H1 (cell line): Measurements from ENCODE around the gene GGCX. TPM values are rescaled to one million over a fixed set of nuclear protein-coding genes. Genes with fewer than 3 reads are reported as not detected.

ENCODE experiments used
- CTCF ChIA-PET: fragments of 300-600 bp; sonication (Branson Sonifier 250); formaldehyde crosslinking; loops from one replicate; lab custom pipeline; 2021; ENCODE audit not compliant: partially characterized antibody; lab: Charles Lee
- POLR2A ChIA-PET: fragments of 300-600 bp; sonication (Branson Sonifier 250); formaldehyde crosslinking; loops from one replicate; lab custom pipeline; 2021; ENCODE audit warnings: inconsistent platforms; ENCODE audit not compliant: partially characterized antibody; lab: Charles Lee
- DNase-seq, 2 experiments: peaks; one replicate each; pipeline versions ENCODE4 v3.0.0 to v3.0.0-alpha.2; 2010 to 2022; ENCODE audit warnings: low spot score in 2 of 2, low read depth in 1 of 2, mixed read lengths in 1 of 2
- FAIRE-seq: peaks from 2 replicates; lab custom pipeline; 2011; peaks lifted over from hg19 to GRCh38; lab: Jason Lieb, UNC
- H2AFZ ChIP-seq: 2 replicates; pipeline ENCODE4 v1.8.1; 2012; ENCODE audit warnings: low read length, inconsistent platforms
- H2AK5ac ChIP-seq: 2 replicates; pipeline ENCODE4 v1.6.1; 2013; ENCODE audit warnings: low read depth, low read length
- H2BK120ac ChIP-seq: replicated peaks from 2 replicates; pipeline ENCODE3; 2013; ENCODE audit warnings: low read depth, low read length, inconsistent platforms
- H2BK12ac ChIP-seq: 2 replicates; pipeline ENCODE4 v1.6.1; 2013; ENCODE audit warnings: low read depth, low read length
- H2BK15ac ChIP-seq: 2 replicates; pipeline ENCODE4 v1.6.1; 2013; ENCODE audit warnings: low read length
- H2BK20ac ChIP-seq: 2 replicates; pipeline ENCODE4 v1.6.1; 2013; ENCODE audit warnings: low read length
- H2BK5ac ChIP-seq: 2 replicates; pipeline ENCODE4 v1.6.1; 2013; ENCODE audit warnings: low read depth, low read length
- H3K14ac ChIP-seq: 2 replicates; pipeline ENCODE4 v1.6.1; 2013; ENCODE audit warnings: inconsistent platforms; ENCODE audit not compliant: insufficient read length
- H3K18ac ChIP-seq: 2 replicates; pipeline ENCODE4 v1.6.1; 2013; ENCODE audit warnings: low read length; ENCODE audit errors: extremely low read depth
- H3K23ac ChIP-seq: 2 replicates; pipeline ENCODE4 v1.6.1; 2013; ENCODE audit warnings: inconsistent platforms; ENCODE audit not compliant: insufficient read length
- H3K23me2 ChIP-seq: 2 replicates; pipeline ENCODE4 v1.6.1; 2013; ENCODE audit warnings: low read depth, low read length
- H3K27ac ChIP-seq: 2 replicates; pipeline ENCODE4 v1.6.1; 2011; ENCODE audit warnings: low read depth, low read length, inconsistent platforms
- H3K27me3 ChIP-seq, 4 experiments: replicated peaks in 1 of 4; 1 replicate in 1 of 4; 2 replicates in 3 of 4; pipeline versions ENCODE4 v1.6.1 to v1.8.1; 2011 to 2013; ENCODE audit warnings: low read length in 3 of 4, mild to moderate bottlenecking in 3 of 4, inconsistent platforms in 2 of 4, mixed read lengths in 2 of 4, moderate library complexity in 1 of 4; ENCODE audit not compliant: control insufficient read depth in 3 of 4, insufficient read depth in 3 of 4; ENCODE audit errors: extremely low read depth in 1 of 4
- H3K36me3 ChIP-seq, 4 experiments: 2 replicates each; pipeline versions ENCODE4 v1.6.1 to v1.8.1; 2011 to 2013; ENCODE audit warnings: mild to moderate bottlenecking in 4 of 4, low read length in 3 of 4, moderate library complexity in 2 of 4, control low read depth in 1 of 4, inconsistent platforms in 1 of 4; ENCODE audit not compliant: insufficient read depth in 4 of 4, control insufficient read depth in 2 of 4
- H3K4ac ChIP-seq: replicated peaks from 2 replicates; pipeline ENCODE3; 2013; ENCODE audit warnings: low read length, low read depth, mixed read lengths, inconsistent platforms; ENCODE audit not compliant: insufficient read length
- H3K4me1 ChIP-seq, 4 experiments: replicated peaks in 1 of 4; 1 replicate in 1 of 4; 2 replicates in 3 of 4; pipeline versions ENCODE4 v1.6.1 to v1.8.1; 2011 to 2013; ENCODE audit warnings: low read length in 3 of 4, inconsistent platforms in 2 of 4, mixed read lengths in 1 of 4; ENCODE audit not compliant: insufficient read depth in 4 of 4, control insufficient read depth in 3 of 4
- H3K4me2 ChIP-seq, 2 experiments: 2 replicates each; pipeline versions ENCODE4 v1.6.1 to v1.8.1; 2011 to 2013; ENCODE audit warnings: low read depth in 2 of 2, low read length in 2 of 2, control low read depth in 1 of 2, inconsistent platforms in 1 of 2, mild to moderate bottlenecking in 1 of 2; ENCODE audit not compliant: insufficient read depth in 1 of 2
- H3K4me3 ChIP-seq, 4 experiments: fragments of 200-600, 300-600 bp in 1 of 4; sonication (generic), shearing (Covaris generic), sonication (Bioruptor Twin) in 1 of 4; 2 replicates each; pipeline versions ENCODE4 v1.5.1 to v1.8.1; 2011 to 2016; ENCODE audit warnings: low read length in 4 of 4, low read depth in 3 of 4, control low read depth in 2 of 4, inconsistent platforms in 2 of 4, mild to moderate bottlenecking in 2 of 4, mixed read lengths in 1 of 4, moderate library complexity in 1 of 4; ENCODE audit not compliant: insufficient read depth in 2 of 4; ENCODE audit errors: extremely low read depth in 1 of 4
- H3K56ac ChIP-seq: replicated peaks from 2 replicates; pipeline ENCODE3; 2013; ENCODE audit warnings: low read depth, mild to moderate bottlenecking, mixed read lengths, low read length, inconsistent platforms; ENCODE audit not compliant: insufficient read length
- H3K79me1 ChIP-seq: 2 replicates; pipeline ENCODE4 v1.6.1; 2013; ENCODE audit warnings: low read depth, low read length, control low read depth
- H3K79me2 ChIP-seq, 2 experiments: 2 replicates each; pipeline versions ENCODE4 v1.6.1 to v1.8.1; 2012 to 2013; ENCODE audit warnings: low read length in 2 of 2, mild to moderate bottlenecking in 2 of 2, inconsistent platforms in 1 of 2; ENCODE audit not compliant: insufficient read depth in 2 of 2, control insufficient read depth in 1 of 2
- H3K9ac ChIP-seq, 4 experiments: replicated peaks in 1 of 4; 1 replicate in 1 of 4; 2 replicates in 3 of 4; pipeline versions ENCODE4 v1.6.1 to v1.8.1; 2011 to 2013; ENCODE audit warnings: low read depth in 3 of 4, low read length in 3 of 4, control low read depth in 2 of 4, mild to moderate bottlenecking in 2 of 4, moderate library complexity in 2 of 4, inconsistent platforms in 1 of 4; ENCODE audit errors: extremely low read depth in 1 of 4
- H3K9me3 ChIP-seq, 2 experiments: 2 replicates each; pipeline versions ENCODE4 v1.6.1 to v1.8.1; 2012 to 2013; ENCODE audit warnings: mild to moderate bottlenecking in 2 of 2, moderate library complexity in 2 of 2, control low read depth in 1 of 2, inconsistent platforms in 1 of 2, low read depth in 1 of 2, low read length in 1 of 2, mixed read lengths in 1 of 2; ENCODE audit not compliant: insufficient read depth in 2 of 2
- H4K20me1 ChIP-seq, 2 experiments: replicated peaks in 1 of 2; 2 replicates each; pipeline versions ENCODE3 to v1.8.1; 2011 to 2013; ENCODE audit warnings: inconsistent platforms in 2 of 2, low read length in 2 of 2, mild to moderate bottlenecking in 1 of 2; ENCODE audit not compliant: insufficient read depth in 2 of 2, control insufficient read depth in 1 of 2
- H4K5ac ChIP-seq: 2 replicates; pipeline ENCODE4 v1.6.1; 2013; ENCODE audit warnings: low read length, low read depth, mixed read lengths, inconsistent platforms; ENCODE audit not compliant: insufficient read length
- H4K8ac ChIP-seq: 2 replicates; pipeline ENCODE4 v1.8.0; 2013; ENCODE audit warnings: mild to moderate bottlenecking, moderate library complexity, low read length, inconsistent platforms; ENCODE audit not compliant: insufficient read depth; ENCODE audit errors: extremely low read depth
- H4K91ac ChIP-seq: replicated peaks from 2 replicates; pipeline ENCODE3; 2013; ENCODE audit warnings: low read length, mixed read lengths, inconsistent platforms; ENCODE audit not compliant: insufficient read length
- BCL11A ChIP-seq, 2 experiments: IDR thresholded peaks; one replicate each; pipeline ENCODE4 v1.6.1; 2011; ENCODE audit warnings: low read depth in 2 of 2, low read length in 2 of 2, mild to moderate bottlenecking in 2 of 2
- CBX5 ChIP-seq: fragments of 300-800, 300-1000 bp; sonication (generic); IDR thresholded peaks from 2 replicates; pipeline ENCODE4 v1.7.1; 2016; ENCODE audit warnings: antibody characterized with exemption, low read length, low read depth
- EGR1 ChIP-seq: IDR thresholded peaks from 2 replicates; pipeline ENCODE4 v1.6.1; 2011; ENCODE audit warnings: low read depth, low read length, borderline replicate concordance
- MAX ChIP-seq: IDR thresholded peaks from 2 replicates; pipeline ENCODE4 v1.6.1; 2012; ENCODE audit warnings: inconsistent platforms
- SIRT6 ChIP-seq: IDR thresholded peaks from one replicate; pipeline ENCODE4 v1.7.1; 2012; ENCODE audit warnings: low read length, inconsistent platforms
- SP4 ChIP-seq: IDR thresholded peaks from 2 replicates; pipeline ENCODE4 v1.6.1; 2012; ENCODE audit warnings: low read length, inconsistent platforms
- SRF ChIP-seq: IDR thresholded peaks from 2 replicates; pipeline ENCODE4 v1.6.1; 2011; ENCODE audit warnings: mild to moderate bottlenecking, low read depth, low read length, moderate library complexity
- WGBS, 2 experiments: shearing (Covaris generic) in 1 of 2; methylation state at CpG; one replicate each; pipeline versions ENCODE4 v1.1.6 to v1.1.7; 2013 to 2015; ENCODE audit warnings: low lambda C conversion rate in 2 of 2, mixed read lengths in 2 of 2, inconsistent platforms in 1 of 2, low coverage in 1 of 2, missing lambda C conversion rate in 1 of 2; ENCODE audit not compliant: insufficient replicate concordance in 2 of 2, insufficient coverage in 1 of 2, insufficient read length in 1 of 2; ENCODE audit errors: extremely low coverage in 1 of 2, missing lambda C conversion rate in 1 of 2; 5-methylcytosine and 5-hydroxymethylcytosine counted together
- polyA plus RNA-seq, 7 experiments: library from polyadenylated mRNA; depleted of rRNA in 3 of 7; stranded (reverse) in 5 of 7; unstranded in 2 of 7; fragments of >200 nt in 5 of 7; fragments of 200-250 nt in 2 of 7; gene quantifications; 1 replicate in 5 of 7; 2 replicates in 1 of 7; 4 replicates in 1 of 7; pipeline versions ENCODE4 v1.2.1 to v1.2.3, GENCODE V29; 2011 to 2013; ENCODE audit warnings: missing spikeins in 2 of 7, mixed read lengths in 2 of 7
- total RNA-seq: library from RNA; stranded (reverse); fragmentation: NEBNext Ultra II Directional; extraction: Animal tissue kit (Norgen Biotek cat#: 25700); gene quantifications from 2 replicates; pipeline ENCODE4 v1.2.1, GENCODE V29; 2021

Gene GGCX
- total and polyA plus RNA-seq, 2 of the 8 experiments (the other 6 are each of a cell fraction or from before 2014, with no cell fraction given): 29.4 to 33.8 TPM

GRCh38 chr2:85599468-85600234, 38.4 kb upstream of the GGCX start:
- H3K4me2 ChIP-seq: no peak overlapping the region
- no peak overlapping the region for H4K91ac ChIP-seq
- H2BK5ac ChIP-seq: no peak overlapping the region
- peaks cover 2 to 9% of the 10 kb centered on the region in 2 experiments for H4K20me1 ChIP-seq
- H3K27ac ChIP-seq: no peak overlapping the region
- H3K4ac ChIP-seq: no peak overlapping the region
- no peak overlapping the region for H3K4me3 ChIP-seq
- no peak overlapping the region for H2BK20ac ChIP-seq
- POLR2A ChIA-PET: interaction anchor here (0.6 to 7.9 kb wide), 11 partner anchors 10 to 61 kb away, joined by 3 to 95 read pairs (median 4); partner anchors contain the start of genes C2orf68, MAT2A and USP39
- FAIRE-seq (no peak), DNase-seq (no peak)
- H2BK15ac ChIP-seq: no peak overlapping the region
- peaks cover 0 to 14% of the 10 kb centered on the region in 2 experiments; a peak in 2 of 4 replicates for H3K79me2 ChIP-seq
- no peaks in the 10 kb centered on the region for H3K9me3 ChIP-seq
- H3K56ac ChIP-seq: no peak overlapping the region
- 90% methylated on average over 17 of the region's 17 CpGs; no CpG with 5 or more reads in 1 of the 2 experiments for WGBS, 2 experiments
- H2AFZ ChIP-seq: no peak overlapping the region
- H3K79me1 ChIP-seq: peaks cover 6% of the 10 kb centered on the region; the same call in 1 of the 2 replicates
- H3K18ac ChIP-seq: no peak overlapping the region
- no peak overlapping the region for H3K23ac ChIP-seq
- peaks cover 4 to 21% (median 7%) of the 10 kb centered on the region in 4 experiments; a peak in 4 of 8 replicates for H3K36me3 ChIP-seq
- H4K8ac ChIP-seq: no peak overlapping the region; the same call in 1 of the 2 replicates
- no peaks in the 10 kb centered on the region for H3K27me3 ChIP-seq
- H3K14ac ChIP-seq: no peak overlapping the region
- no peak overlapping the region for H2AK5ac ChIP-seq
- peaks cover 24% of the 10 kb centered on the region for H3K23me2 ChIP-seq
- TF ChIP-seq SP4: no peak
- no peak for TF ChIP-seq EGR1
- TF ChIP-seq BCL11A (IDR thresholded peaks at IDR 0.05; ENCODE audit: low read depth in 2 of 2, low read length in 2 of 2): no peak
- TF ChIP-seq MAX: no peak
- no peak for TF ChIP-seq SRF
- no peak for TF ChIP-seq CBX5
- TF ChIP-seq SIRT6: no peak
- TF ChIP-seq, all 59 proteins: peak for 0
- Histone ChIP-seq H3K9ac (no peak overlapping the region), H2BK12ac (no peak overlapping the region), H3K4me1 (peaks cover 0 to 12% (median 3%) of the 10 kb centered on the region in 4 experiments; a peak in 6 of 7 replicates), H4K5ac (no peak overlapping the region), H2BK120ac (no peak overlapping the region)
- CTCF ChIA-PET: interaction anchor here (0.9 to 1.5 kb wide), 4 partner anchors 9 to 27 kb away, joined by 3 to 5 read pairs (median 4); partner anchors contain the start of gene VAMP5
